Gastroesophageal sphincter (tissue), 3 donors: ENCODE data around the gene IFT81.

ENCODE experiments used
- EP300 ChIP-seq: sonication (generic); formaldehyde crosslinking; IDR thresholded peaks from one replicate; pipeline ENCODE4 v1.6.1; 2017; ENCODE audit warnings: antibody characterized with exemption, mild to moderate bottlenecking
- POLR2A ChIP-seq, 2 donors: fragments of 450-650 bp; IDR thresholded peaks; one replicate each; pipeline ENCODE4 v1.6.1; 2017; ENCODE audit warnings: antibody characterized with exemption in 2 of 2, mild to moderate bottlenecking in 2 of 2, moderate library complexity in 1 of 2
- POLR2AphosphoS5 ChIP-seq: sonication (generic); formaldehyde crosslinking; IDR thresholded peaks from one replicate; pipeline ENCODE4 v1.6.1; 2017; ENCODE audit warnings: antibody characterized with exemption
- TF ChIP-seq, protein P1 (sequence below), 4 experiments: fragments of 200-600 bp in 2 of 4; fragments of 450-650 bp in 2 of 4; sonication (generic) in 1 of 4; IDR thresholded peaks; one replicate each; pipeline ENCODE4 v1.5.1; 2017 to 2019; ENCODE audit warnings: antibody characterized with exemption in 4 of 4, mild to moderate bottlenecking in 2 of 4, moderate library complexity in 2 of 4

DNA sequence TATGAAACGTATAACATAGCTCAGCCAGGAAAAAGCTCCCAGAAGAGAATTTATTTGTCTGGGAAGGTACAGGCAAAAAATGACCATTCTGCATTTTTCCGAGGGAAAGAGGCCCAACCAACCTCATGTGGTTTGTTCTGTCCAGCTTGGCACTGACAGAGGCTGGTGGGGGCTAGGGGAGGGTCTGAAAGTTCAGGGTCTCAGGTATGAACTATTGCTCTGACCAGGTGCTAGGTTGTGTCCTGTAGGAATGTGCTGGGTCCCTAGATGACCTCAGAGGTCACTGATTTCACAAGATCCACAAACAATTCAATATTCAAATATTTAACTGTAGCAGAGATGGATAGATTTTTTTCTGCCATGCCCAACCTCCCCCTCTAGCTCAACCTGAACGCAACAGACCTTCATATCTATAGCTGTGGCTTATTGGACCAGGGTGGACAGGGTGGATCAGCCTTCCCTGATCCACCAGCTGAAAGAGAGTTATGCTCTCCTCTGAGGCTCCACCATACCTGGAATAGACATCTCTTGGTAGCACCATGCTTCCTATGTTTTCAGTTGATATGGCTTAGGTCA lies 32.9 kb upstream of the IFT81 start:
- TF ChIP-seq, protein P1, sequence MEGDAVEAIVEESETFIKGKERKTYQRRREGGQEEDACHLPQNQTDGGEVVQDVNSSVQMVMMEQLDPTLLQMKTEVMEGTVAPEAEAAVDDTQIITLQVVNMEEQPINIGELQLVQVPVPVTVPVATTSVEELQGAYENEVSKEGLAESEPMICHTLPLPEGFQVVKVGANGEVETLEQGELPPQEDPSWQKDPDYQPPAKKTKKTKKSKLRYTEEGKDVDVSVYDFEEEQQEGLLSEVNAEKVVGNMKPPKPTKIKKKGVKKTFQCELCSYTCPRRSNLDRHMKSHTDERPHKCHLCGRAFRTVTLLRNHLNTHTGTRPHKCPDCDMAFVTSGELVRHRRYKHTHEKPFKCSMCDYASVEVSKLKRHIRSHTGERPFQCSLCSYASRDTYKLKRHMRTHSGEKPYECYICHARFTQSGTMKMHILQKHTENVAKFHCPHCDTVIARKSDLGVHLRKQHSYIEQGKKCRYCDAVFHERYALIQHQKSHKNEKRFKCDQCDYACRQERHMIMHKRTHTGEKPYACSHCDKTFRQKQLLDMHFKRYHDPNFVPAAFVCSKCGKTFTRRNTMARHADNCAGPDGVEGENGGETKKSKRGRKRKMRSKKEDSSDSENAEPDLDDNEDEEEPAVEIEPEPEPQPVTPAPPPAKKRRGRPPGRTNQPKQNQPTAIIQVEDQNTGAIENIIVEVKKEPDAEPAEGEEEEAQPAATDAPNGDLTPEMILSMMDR (IDR thresholded peaks at IDR 0.05) = no peak
- TF ChIP-seq POLR2AphosphoS5 (no peak), POLR2A (IDR thresholded peaks at IDR 0.05) (no peak), EP300 (no peak)
